ENCODE data around the gene EXOC6B. TPM values are rescaled to one million over a fixed set of nuclear protein-coding genes. Genes with fewer than 3 reads are reported as not detected.

Gene EXOC6B
- total RNA-seq, 2 donors from 2014 or later: 11.7 to 12.9 TPM

DNA sequence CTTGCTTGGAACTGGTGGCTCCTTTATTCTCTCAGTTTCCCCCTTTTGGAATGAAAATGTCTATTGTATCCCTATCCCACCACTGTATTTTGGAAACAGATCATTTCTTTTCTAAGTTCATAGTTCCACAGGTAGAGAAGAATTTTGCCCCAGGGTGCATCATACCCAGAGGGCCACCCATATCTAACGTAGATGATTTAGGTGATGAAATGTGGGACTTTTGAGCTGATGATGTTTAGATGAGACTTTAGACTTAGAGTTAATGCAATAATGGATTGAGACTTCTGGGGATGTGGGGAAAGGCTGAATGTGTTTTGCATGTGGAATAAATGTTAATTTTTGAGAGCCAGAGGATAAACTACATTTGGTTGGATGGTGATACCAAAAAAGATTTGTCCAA is 570.3 kb downstream of the EXOC6B start:
- H3K4me3 ChIP-seq: no peak overlapping the region
- no peaks in the 10 kb centered on the region for H3K27me3 ChIP-seq
- TF ChIP-seq POLR2A (IDR thresholded peaks at IDR 0.05): no peak
- TF ChIP-seq, protein P1, sequence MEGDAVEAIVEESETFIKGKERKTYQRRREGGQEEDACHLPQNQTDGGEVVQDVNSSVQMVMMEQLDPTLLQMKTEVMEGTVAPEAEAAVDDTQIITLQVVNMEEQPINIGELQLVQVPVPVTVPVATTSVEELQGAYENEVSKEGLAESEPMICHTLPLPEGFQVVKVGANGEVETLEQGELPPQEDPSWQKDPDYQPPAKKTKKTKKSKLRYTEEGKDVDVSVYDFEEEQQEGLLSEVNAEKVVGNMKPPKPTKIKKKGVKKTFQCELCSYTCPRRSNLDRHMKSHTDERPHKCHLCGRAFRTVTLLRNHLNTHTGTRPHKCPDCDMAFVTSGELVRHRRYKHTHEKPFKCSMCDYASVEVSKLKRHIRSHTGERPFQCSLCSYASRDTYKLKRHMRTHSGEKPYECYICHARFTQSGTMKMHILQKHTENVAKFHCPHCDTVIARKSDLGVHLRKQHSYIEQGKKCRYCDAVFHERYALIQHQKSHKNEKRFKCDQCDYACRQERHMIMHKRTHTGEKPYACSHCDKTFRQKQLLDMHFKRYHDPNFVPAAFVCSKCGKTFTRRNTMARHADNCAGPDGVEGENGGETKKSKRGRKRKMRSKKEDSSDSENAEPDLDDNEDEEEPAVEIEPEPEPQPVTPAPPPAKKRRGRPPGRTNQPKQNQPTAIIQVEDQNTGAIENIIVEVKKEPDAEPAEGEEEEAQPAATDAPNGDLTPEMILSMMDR (IDR thresholded peaks at IDR 0.05): no peak
- peaks cover 3% of the 10 kb centered on the region for H3K4me1 ChIP-seq
- H3K9me3 ChIP-seq: no peaks in the 10 kb centered on the region
- 95 to 100% methylated on average over 1 of the region's 1 CpG for WGBS, 2 donors
- intact Hi-C loops (cut with DNase I): no loop called here
- H3K27ac ChIP-seq: no peak overlapping the region
- ATAC-seq (no peak), DNase-seq (no peak)
- H3K36me3 ChIP-seq (replicated peaks in 1 of 2; ENCODE audit: insufficient read depth in 1 of 2, low read depth in 2 of 2): no peaks in the 10 kb centered on the region

DNA sequence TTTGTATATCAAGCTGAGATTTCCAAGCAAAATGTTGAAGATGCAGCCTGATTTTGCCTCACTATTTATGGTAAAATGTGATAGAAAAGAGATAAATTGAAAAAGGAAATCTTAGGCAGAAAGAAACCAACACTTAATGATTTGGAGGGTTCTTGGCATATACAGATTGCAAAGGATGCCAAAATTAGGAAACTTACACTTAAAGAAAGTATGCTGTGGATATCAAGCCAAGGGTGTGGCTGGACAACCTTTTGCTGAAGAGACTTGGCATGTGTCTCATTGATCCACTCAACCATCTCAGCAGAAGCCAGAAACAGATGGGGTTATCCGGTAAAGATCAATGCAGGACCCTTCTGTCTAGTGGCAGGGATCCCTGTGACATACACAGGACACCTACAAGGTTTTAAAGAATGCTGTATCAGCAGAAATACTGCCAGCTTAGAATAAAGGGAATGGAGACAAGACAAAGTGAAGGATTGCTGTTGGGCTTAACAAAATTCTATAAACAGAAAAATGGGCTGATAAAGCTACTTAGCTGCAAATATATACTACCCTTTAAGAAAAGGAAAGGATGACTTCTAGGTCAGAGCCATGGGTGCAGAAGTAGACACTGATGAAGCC is 570.9 kb downstream of the EXOC6B start:
- no peaks in the 10 kb centered on the region for H3K36me3 ChIP-seq (replicated peaks in 1 of 2; ENCODE audit: insufficient read depth in 1 of 2, low read depth in 2 of 2)
- peaks cover 3% of the 10 kb centered on the region for H3K4me1 ChIP-seq
- ATAC-seq (no peak), DNase-seq (no peak)
- no peak overlapping the region for H3K27ac ChIP-seq
- intact Hi-C loops (cut with DNase I): no loop called here
- 86 to 100% methylated on average over 1 of the region's 1 CpG for WGBS, 2 donors
- no peaks in the 10 kb centered on the region for H3K27me3 ChIP-seq
- TF ChIP-seq, protein P1 (IDR thresholded peaks at IDR 0.05): no peak
- no peak for TF ChIP-seq POLR2A (IDR thresholded peaks at IDR 0.05)
- H3K9me3 ChIP-seq: no peaks in the 10 kb centered on the region
- H3K4me3 ChIP-seq: no peak overlapping the region

DNA sequence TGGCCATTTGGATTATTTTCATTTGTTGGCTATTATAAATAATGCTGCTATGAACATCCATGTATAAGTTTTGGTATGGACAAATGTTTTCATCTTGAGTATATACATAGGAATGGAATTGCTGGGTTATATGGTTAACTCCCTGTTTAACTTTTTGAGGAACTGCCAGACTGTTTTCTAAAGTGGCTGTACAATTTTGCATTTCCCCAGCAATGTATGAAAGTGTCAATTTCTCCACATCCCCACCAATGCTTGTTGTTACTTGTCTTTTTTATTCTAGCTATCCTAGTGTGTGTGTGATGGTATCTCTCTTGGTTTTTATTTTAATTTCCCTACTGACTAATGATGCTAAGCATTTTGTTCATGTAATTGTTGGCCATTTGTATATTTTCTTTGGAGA is 587.5 kb downstream of the EXOC6B start:
- DNase-seq (no peak), ATAC-seq (no peak)
- Histone ChIP-seq H3K4me1 (no peaks in the 10 kb centered on the region), H3K4me3 (no peak overlapping the region), H3K9me3 (no peaks in the 10 kb centered on the region), H3K36me3 (replicated peaks in 1 of 2; ENCODE audit: insufficient read depth in 1 of 2, low read depth in 2 of 2) (no peaks in the 10 kb centered on the region), H3K27ac (no peak overlapping the region), H3K27me3 (no peaks in the 10 kb centered on the region)
- intact Hi-C loops (cut with DNase I): no loop called here
- no peak for TF ChIP-seq POLR2A (IDR thresholded peaks at IDR 0.05)
- TF ChIP-seq, protein P1 (IDR thresholded peaks at IDR 0.05): no peak

DNA sequence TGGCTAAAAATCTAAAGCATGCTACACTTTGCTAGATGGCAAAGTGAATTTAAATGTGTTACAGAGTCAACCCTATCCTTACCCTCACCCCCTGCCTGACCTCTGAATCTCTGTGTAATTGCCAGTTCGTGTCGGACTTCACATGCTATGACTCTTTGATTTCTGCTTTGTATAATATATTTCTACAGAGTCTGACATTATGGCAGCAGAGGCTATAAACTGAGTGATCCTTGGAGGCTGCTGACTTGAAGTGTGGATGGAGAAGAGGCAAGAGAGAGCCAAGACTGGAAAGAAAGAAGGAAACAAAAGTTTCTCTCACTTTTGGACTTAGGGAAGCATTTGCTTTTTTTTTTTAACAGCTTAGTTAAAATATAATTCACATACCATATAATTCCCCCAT is 588.3 kb downstream of the EXOC6B start:
- Histone ChIP-seq H3K4me1 (no peaks in the 10 kb centered on the region), H3K36me3 (replicated peaks in 1 of 2; ENCODE audit: insufficient read depth in 1 of 2, low read depth in 2 of 2) (no peaks in the 10 kb centered on the region), H3K4me3 (no peak overlapping the region), H3K27me3 (no peaks in the 10 kb centered on the region), H3K27ac (no peak overlapping the region), H3K9me3 (no peaks in the 10 kb centered on the region)
- intact Hi-C loops (cut with DNase I): no loop called here
- TF ChIP-seq, protein P1 (IDR thresholded peaks at IDR 0.05): no peak
- no peak for TF ChIP-seq POLR2A (IDR thresholded peaks at IDR 0.05)
- WGBS, 2 donors: 71 to 85% methylated on average over 2 of the region's 2 CpGs
- no peak for DNase-seq
- no peak for ATAC-seq

DNA sequence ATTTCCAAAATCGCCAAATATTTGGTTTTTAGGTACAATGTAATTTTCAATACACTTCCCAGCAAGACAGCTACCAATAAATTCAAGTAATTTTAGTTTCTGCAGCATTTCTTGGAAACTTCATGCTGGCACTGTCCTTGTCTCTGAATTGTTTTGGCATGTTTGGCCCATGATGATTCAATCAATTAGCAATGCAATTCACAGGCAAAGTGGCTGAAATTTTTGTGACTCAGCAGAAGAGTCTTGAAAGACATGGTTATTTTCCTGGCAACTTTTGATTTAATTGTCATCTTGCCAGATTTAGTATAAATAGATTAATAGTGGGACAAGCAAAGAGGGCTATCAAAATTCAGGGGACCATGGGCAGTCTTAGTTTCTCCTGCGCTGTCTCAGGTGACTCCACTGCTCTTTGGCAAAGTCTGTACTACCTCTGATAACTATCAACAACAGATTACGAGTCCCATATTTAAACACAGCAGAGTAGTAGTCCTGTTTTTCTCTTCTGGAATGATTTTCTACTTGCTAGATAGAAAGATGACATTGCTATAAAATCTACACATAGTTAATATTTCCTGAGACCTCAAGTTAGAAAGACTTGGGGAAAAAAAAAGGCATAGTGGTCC is 589.3 kb downstream of the EXOC6B start:
- ATAC-seq: no peak
- Histone ChIP-seq H3K9me3 (no peaks in the 10 kb centered on the region), H3K27ac (no peak overlapping the region), H3K36me3 (replicated peaks in 1 of 2; ENCODE audit: insufficient read depth in 1 of 2, low read depth in 2 of 2) (no peaks in the 10 kb centered on the region), H3K4me3 (no peak overlapping the region), H3K4me1 (no peaks in the 10 kb centered on the region), H3K27me3 (no peaks in the 10 kb centered on the region)
- intact Hi-C loops (cut with DNase I): no loop called here
- WGBS, 2 donors: 79 to 87% methylated on average over 3 of the region's 3 CpGs
- DNase-seq: no peak
- no peak for TF ChIP-seq POLR2A (IDR thresholded peaks at IDR 0.05)
- TF ChIP-seq, protein P1 (IDR thresholded peaks at IDR 0.05): no peak

All from body of pancreas (tissue), 4 donors.